SK-N-SH (cell line): ENCODE measurements around the gene AGTRAP.

ENCODE experiments used
- EP300 ChIP-seq, 2 experiments: IDR thresholded peaks; 2 replicates each; pipeline versions ENCODE4 v1.4.0 to v1.6.1; 2012; ENCODE audit warnings: borderline replicate concordance in 1 of 2, low read depth in 1 of 2, low read length in 1 of 2
- MXI1 ChIP-seq: IDR thresholded peaks from 2 replicates; pipeline ENCODE4 v1.6.1; 2012; ENCODE audit warnings: mild to moderate bottlenecking, low read depth, low read length, improper control_type of control experiment

DNA sequence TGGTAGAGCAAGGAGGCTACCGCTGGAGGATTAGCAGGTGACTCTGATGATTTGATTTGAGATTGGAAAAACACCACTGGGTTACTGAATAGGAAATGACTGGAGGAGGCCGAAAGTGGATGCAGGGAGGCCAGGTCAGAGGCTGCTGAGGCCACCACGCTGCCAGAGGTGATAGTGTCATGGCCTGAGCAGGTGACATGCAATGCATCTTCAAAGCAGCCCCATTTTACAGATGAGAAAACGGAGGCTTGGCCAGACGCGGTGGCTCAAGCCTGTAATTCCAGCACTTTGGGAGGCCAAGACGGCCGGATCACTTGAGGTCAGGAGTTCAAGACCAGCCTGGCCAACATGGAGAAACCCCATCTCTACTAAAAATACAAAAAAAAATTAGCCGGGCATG is 38.8 kb downstream of the AGTRAP start:
- TF ChIP-seq EP300 (IDR thresholded peaks at IDR 0.05; ENCODE audit: borderline replicate concordance in 1 of 2, low read depth in 1 of 2, low read length in 1 of 2) (no peak), MXI1 (no peak)
